HG02763 (cell line): ENCODE measurements around the gene SNCB.

Experiments
- ATAC-seq: cut with Tn5 transposase; IDR thresholded peaks from one replicate; pipeline ENCODE4 v1.9.1; 2021; ENCODE audit warnings: mild to moderate bottlenecking, moderate library complexity; ENCODE audit not compliant: unreplicated experiment

SNCB gene

GRCh38 chr5:176629853-176630680 lies at the start of gene SNCB, which contains the start of gene EIF4E1B:
SNCB (minus strand) TSS chr5:176630534; CDS start chr5:176629654, 880 bp downstream.
EIF4E1B (plus strand) TSS chr5:176630675; CDS start chr5:176642788, 12,113 bp downstream.
- no peak for ATAC-seq

GRCh38 chr5:176679365-176680225 lies 49.3 kb upstream of the SNCB start:
- ATAC-seq, result no peak

DNA sequence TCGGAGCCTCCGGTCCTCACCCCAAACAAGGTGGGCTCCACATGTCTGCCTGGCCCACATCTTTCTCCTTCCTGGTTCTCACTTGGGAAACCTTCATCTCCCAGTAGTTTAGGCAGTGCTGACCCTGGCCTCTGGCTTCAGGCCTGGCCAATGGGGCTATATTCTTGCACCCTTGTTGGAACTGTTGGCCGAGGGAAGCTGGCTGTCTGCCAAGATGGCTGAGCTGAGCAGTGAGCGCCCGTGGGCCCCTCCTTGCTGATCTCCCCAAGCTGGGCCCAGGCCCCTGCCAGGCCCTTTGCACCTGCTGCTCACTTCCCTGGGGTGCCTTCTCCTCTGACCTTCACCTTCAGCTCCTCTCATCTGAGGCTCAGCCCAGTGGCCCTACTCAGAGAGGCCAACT lies 48.2 kb upstream of the SNCB start:
- no peak for ATAC-seq

DNA sequence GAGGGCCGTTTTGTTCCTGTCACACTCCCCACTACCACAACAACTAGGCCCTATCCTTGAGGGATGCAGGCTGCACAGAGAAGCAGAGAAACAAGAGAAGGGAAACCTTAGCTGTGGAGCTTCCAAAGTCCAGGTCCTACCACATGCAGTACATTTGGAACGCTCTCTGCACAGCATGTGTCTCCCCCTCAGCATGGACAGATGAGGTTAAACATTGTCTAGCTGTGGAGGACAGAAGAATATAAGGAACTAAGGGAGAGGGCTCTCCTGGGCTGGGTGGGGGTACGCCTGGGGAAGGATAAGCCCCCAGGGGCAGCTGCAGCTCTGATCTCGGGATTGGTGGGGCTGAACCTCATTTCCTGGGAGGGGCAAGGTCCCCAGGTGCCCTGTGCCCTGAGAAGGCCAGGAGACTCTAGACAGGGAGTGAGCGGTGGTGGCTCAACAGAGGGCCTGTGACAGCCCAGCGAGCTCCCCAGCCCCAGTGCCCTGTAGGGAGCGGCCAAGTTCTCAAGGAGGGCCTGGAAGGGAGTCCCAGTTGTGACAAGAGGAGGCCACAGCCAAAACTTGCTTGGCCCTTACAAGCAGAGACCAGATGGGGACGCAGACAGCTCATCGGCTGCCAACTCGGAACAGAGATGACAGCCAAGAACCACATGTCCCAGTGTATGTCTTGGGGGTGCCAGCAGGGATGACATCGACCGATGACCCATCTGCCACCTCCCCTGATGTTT lies 47.0 kb upstream of the SNCB start:
- no peak for ATAC-seq

GRCh38 chr5:176676361-176676824 lies 46.1 kb upstream of the SNCB start:
- no peak for ATAC-seq

DNA sequence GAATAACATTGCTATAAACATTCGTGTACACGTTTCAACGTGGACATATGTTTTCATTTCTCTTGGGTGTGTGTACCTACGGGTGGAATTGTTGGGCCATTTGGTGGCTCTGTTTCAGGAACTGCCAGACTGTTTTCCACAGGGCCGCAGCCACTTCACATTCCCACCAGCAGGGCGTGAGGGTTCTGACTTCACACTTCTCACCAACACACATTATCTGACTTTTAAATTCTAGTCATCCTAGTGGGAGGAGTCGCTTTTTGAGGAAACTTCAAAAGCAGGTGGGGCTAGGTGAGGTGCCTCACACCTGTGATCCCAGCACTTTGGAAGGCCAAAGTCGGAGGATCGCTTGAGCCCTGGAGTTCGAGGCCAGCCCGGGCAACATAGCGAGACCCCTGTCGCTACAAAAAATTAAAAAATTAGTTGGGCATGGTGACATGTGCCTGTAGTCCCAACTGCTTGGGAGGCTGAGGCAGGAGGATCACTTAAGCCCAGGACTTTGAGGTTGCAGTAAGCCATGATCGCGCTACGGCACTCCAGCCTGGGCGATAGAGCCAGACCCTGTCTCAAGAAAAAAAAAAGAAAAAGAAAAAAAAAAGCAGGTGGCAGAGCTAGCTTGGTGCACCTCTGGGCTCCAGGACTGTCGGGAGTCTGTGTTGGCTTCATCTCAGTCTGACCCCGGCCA lies 45.5 kb upstream of the SNCB start:
- ATAC-seq, result no peak

DNA sequence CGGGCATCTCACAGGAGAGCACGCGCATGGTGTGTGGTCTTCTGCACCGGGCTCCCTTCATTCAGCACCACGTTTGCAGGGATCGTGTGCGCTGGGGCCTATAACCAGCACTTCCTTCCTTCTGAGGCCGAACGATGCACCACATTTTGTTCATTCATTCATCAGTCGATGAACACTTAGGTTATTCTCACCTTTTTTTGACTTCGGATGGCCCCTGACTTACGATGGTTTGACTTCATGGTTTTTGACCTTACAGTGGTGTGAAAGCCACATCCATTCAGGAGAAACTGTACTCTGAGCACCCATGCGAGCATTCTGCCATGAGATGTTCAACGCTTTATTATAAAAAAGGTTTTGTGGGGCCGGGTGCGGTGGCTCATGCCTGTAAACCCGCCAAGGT lies 44.5 kb upstream of the SNCB start:
- no peak for ATAC-seq

DNA sequence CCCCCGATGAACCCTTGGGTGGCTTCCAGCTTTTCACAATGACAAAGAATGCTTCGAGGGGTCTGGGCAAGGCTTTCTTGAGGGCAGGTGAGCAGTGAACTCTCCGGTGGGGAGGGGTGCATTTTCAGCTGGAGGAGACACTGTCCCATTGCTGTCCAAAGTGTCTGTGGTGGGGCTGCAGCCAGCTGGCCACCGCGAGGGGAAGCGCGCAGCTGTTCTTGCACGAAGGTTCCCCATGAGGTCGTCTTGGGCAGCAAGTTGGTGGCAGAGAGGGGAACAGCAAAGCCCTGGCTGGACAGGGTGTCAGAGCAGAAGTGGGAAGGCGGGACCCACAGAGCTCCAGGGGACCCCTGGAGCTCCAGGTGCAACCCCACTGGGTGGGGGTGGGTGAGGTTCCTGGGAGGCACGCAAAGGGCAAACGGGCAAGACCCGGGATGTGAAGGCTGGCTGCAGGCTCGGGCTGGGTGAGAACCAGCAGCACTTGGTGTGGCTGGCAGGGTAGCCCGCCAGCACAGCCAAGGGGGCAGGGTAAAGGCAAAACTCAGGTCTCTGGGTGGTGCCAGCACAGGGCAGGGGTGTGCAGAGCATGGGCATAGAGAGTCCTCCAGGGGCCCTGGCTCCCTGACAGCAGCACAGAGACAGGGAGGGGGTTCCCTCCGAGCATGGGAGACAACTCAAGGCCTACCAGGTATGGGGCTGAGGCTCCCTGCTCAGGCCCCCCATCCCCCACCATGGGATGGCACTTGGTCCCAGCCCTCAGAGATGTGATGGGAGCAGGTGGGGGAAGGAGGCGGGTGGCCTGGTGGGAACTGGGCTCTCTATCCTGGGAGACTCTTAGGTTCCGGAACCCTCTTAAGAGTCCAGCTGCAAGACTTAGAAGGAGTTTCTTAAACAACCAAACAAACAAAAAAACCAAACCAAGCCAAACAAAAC lies 43.6 kb upstream of the SNCB start:
- no peak for ATAC-seq

GRCh38 chr5:176671890-176672747 lies 41.8 kb upstream of the SNCB start:
- no peak for ATAC-seq

- ATAC-seq, result no peak
Measured at GRCh38 chr5:176671399-176671798, 41.1 kb upstream of the SNCB start.

GRCh38 chr5:176670449-176670848 lies 40.1 kb upstream of the SNCB start:
- ATAC-seq, result no peak

DNA sequence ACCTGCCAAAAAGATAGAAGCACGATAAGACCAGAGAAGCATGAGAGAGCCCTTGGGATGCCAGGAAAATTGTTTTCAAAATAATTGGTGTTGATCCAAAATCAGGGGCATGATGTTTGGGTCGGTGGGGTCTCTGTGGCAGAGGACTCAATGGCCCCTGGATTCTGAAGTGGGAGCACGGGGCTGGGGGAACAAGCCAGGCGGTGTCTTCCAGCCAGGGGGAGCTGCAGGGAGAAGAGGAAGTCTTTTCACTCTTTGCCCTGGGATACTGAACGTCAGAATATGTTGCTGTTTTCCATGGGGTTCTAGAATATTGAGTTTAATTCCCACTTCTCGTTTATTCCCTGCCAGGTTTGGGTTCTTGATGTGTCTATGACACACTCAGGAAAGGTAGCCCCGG lies 37.3 kb upstream of the SNCB start:
- ATAC-seq, result no peak

GRCh38 chr5:176665517-176665916 lies 35.2 kb upstream of the SNCB start:
- ATAC-seq, result no peak

GRCh38 chr5:176664886-176665285 lies 34.6 kb upstream of the SNCB start:
- ATAC-seq, result no peak

DNA sequence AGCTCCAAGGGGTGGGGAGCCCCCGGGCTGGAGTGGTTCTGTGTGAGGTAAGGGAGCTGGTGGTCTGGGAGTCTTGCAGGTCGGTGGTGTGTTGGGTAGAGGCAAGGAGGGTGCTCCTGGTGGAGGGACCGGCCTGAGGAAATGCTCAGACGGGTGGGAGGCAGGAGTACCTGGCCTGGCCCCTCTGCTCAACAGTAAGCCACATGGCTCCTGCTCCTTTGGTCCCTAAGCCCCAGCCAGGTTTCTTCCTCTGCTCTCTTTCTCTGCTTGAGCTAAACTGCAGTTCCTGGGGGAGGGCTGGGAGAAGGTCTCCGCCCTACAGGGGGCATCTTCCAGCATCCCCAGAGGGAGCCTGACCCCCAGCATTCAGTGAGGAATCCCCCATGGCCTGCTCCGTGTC lies 34.1 kb upstream of the SNCB start:
- no peak for ATAC-seq

DNA sequence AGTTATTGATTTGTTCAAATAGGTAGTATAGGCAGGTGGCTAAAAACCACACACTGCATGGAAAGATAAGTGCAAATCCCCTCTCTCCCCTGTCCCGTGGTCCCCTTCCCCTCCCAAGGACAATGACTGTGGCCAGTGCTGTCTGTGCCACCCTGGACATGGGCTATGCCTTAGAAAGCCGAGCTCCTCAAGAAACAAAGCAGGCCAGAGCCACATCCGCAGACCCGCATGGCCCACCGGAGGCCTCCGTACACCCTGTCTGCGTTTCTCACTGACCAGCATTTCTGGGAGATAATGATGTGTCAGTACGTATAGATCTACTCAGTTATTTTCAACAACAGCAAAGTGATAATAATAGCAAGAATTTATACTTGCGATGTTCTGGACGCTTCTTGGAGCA lies 33.2 kb upstream of the SNCB start:
- ATAC-seq, result no peak

DNA sequence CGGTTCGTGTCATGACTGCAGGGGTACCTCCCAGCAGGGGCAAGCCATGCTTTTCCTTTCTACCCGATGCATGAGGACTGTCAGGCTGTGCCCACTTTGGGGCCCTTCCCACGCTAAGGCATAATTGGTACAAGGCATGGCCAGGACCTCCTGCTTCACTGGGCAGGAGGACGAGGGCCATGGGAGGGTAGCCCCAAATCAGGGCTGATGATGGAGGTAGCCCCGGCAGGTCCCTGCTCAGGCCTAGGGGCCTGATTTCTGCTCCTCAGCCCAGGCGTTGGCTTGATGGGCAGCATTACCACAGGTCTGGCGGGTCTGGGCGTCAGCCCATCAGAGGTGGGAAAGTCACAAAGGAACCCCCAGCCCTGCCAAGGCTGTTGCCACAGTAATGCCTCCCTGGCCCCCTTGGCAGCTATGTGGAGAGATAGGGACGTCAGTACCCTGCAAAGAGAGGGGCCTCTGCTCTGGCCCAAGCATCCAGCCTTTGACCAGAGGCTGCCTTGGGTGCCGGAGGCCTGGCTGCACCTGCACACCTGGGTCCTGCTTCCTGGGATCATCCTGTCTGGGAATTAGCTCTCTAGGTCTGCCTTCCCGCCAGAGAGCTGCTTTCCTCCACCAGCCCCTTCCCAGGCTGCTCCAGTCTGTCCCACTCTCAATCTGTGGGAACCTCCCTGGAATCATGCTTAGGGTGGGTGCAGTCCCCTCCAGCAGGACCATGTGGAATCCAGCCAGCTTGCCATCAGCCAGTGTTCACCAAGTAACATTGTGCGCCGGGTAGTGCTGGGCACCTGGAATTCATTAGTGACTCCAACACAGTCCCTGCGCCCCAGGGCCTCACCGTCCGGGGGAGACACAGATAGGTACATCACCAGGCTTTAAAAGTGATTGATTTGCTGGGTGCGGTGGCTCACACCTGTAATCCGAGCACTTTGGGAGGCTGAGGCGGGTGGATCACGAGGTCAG lies 32.3 kb upstream of the SNCB start:
- no peak for ATAC-seq
